Small intestine (tissue), 7 donors: ENCODE results near the gene COPS4. TPM values are rescaled to one million over a fixed set of nuclear protein-coding genes. Genes with fewer than 3 reads are reported as not detected.
"Not testable (repeated sequence)": the region's sequence is repeated elsewhere in the genome, so short reads cannot be mapped to it uniquely, and the experiment has no call there.

ENCODE experiments used
- DNase-seq, 2 donors: peaks; one replicate each; pipeline versions ENCODE4 v3.0.0 to v3.0.0-alpha.2; 2013
- FAIRE-seq: peaks from 2 replicates; lab custom pipeline; 2012; peaks lifted over from hg19 to GRCh38; lab: Jason Lieb, UNC
- H3K27ac ChIP-seq, 3 donors: one replicate each; pipeline ENCODE4 v1.5.1; 2013; ENCODE audit warnings: low read length in 2 of 3, mild to moderate bottlenecking in 2 of 3, control low read depth in 1 of 3, inconsistent platforms in 1 of 3, low read depth in 1 of 3, moderate library complexity in 1 of 3
- H3K27me3 ChIP-seq, 3 donors: one replicate each; pipeline ENCODE4 v1.6.1; 2013; ENCODE audit warnings: low read length in 3 of 3, inconsistent platforms in 1 of 3; ENCODE audit not compliant: control insufficient read depth in 3 of 3, insufficient read depth in 3 of 3
- H3K36me3 ChIP-seq, 3 donors: one replicate each; pipeline ENCODE4 v1.6.1; 2013; ENCODE audit warnings: low read length in 3 of 3, inconsistent platforms in 1 of 3, low read depth in 1 of 3, mild to moderate bottlenecking in 1 of 3, moderate library complexity in 1 of 3; ENCODE audit not compliant: control insufficient read depth in 3 of 3, insufficient read depth in 2 of 3
- H3K4me1 ChIP-seq, 3 donors: one replicate each; pipeline ENCODE4 v1.6.1; 2013; ENCODE audit warnings: low read length in 2 of 3, inconsistent platforms in 1 of 3, low read depth in 1 of 3, mild to moderate bottlenecking in 1 of 3, moderate library complexity in 1 of 3; ENCODE audit not compliant: control insufficient read depth in 3 of 3, insufficient read depth in 2 of 3
- H3K4me3 ChIP-seq, 3 donors: one replicate each; pipeline ENCODE4 v1.5.1; 2013; ENCODE audit warnings: low read length in 3 of 3, control low read depth in 1 of 3, inconsistent platforms in 1 of 3, low read depth in 1 of 3, mild to moderate bottlenecking in 1 of 3, moderate library complexity in 1 of 3
- H3K9me3 ChIP-seq, 2 donors: one replicate each; pipeline ENCODE4 v1.6.1; 2013; ENCODE audit warnings: low read depth in 1 of 2, low read length in 1 of 2; ENCODE audit not compliant: control insufficient read depth in 2 of 2, insufficient read depth in 1 of 2
- WGBS, 3 donors: extraction: QIAGEN DNeasy Blood & Tissue Kit; methylation state at CpG; one replicate each; pipeline ENCODE4 v1.1.7; 2013; 5-methylcytosine and 5-hydroxymethylcytosine counted together
- polyA plus RNA-seq, 4 donors: library from polyadenylated mRNA; stranded (reverse) in 3 of 4; unstranded in 1 of 4; fragments of 200-250 nt in 3 of 4; fragments of 120-200 nt in 1 of 4; gene quantifications; one replicate each; pipeline versions ENCODE4 v1.2.1 to v1.2.3, GENCODE V29; 2013
- donor health status: healthy with polysubstance abuse.
- donor health status: control.
- donor health status: control.
- donor health status: Bipolar disorder and iron deficiency.
- donor health status: healthy.

The COPS4 gene
- polyA plus RNA-seq, 4 donors, result 23.5 to 46.9 (median 31.4) TPM

DNA sequence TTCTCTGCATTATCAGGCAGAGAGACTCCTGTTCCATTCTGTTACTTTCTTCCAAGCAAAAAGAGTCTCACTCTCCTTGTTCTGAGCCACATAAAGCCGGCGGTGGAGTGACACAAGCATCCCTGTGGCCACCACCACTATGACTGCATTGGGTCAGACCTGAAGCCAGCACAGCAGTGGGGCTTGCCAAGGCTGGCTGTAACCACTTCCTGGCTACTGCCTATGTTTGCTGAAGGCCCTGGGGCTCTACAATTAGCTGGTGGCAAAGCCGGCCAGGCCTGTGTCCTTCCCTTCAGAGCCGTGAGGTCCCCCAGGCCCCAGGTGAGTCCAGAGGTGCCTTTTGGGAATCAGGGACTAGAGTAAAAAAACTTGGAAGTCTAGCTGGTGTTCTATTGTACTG lies 47.8 kb downstream of the COPS4 start:
- H3K36me3 ChIP-seq, result peaks cover 0 to 7% (median 2%) of the 10 kb centered on the region in 3 donors
- peaks cover 0 to 6% of the 10 kb centered on the region in 2 donors for H3K9me3 ChIP-seq
- WGBS, 3 donors, result 81 to 89% (median 87%) methylated on average over 4 of the region's 4 CpGs
- H3K4me1 ChIP-seq, result no peaks in the 10 kb centered on the region
- no peak overlapping the region for H3K4me3 ChIP-seq
- DNase-seq (no peak), FAIRE-seq (no peak)
- H3K27ac ChIP-seq, result no peak overlapping the region
- H3K27me3 ChIP-seq, result no peaks in the 10 kb centered on the region

- DNase-seq (peak in 1 of 2 donors; percentile 31), FAIRE-seq (no peak)
- H3K27ac ChIP-seq, result no peak overlapping the region
- H3K27me3 ChIP-seq, result no peaks in the 10 kb centered on the region
- peaks cover 0 to 7% (median 2%) of the 10 kb centered on the region in 3 donors for H3K36me3 ChIP-seq
- no peak overlapping the region for H3K4me3 ChIP-seq
- no peaks in the 10 kb centered on the region for H3K4me1 ChIP-seq
- 59 to 74% (median 59%) methylated on average over 10 to 11 of the region's 11 CpGs for WGBS, 3 donors
- peaks cover 0 to 6% of the 10 kb centered on the region in 2 donors for H3K9me3 ChIP-seq
Observed at GRCh38 chr4:83083925-83084475, 49.0 kb downstream of the COPS4 start.

DNA sequence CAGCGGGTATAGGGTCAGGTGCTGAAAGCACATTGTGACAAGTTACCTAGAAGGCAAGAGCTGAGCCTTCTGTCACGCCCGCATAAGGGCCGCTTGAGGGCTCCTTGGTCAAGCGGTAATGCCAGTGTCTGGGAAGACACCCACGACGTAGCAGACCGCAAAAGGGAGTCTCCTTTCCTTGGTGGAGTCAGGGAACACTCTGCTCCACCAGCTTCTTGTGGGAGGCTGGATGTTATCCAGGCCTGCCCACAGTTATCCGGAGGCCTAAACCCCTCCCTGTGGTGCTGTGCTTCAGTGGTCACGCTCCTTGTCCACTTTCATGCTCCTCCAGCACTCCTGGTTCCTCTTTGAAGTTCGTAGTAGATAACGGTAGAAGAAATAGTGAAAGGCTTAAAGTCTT lies 50.0 kb downstream of the COPS4 start:
- not testable (repeated sequence) for H3K36me3 ChIP-seq, H3K27ac ChIP-seq, H3K4me3 ChIP-seq, H3K4me1 ChIP-seq, DNase-seq, FAIRE-seq, H3K9me3 ChIP-seq, H3K27me3 ChIP-seq
- 91 to 95% (median 94%) methylated on average over 12 of the region's 12 CpGs for WGBS, 3 donors

GRCh38 chr4:83089410-83090157 lies 54.6 kb downstream of the COPS4 start:
- DNase-seq (no peak), FAIRE-seq (no peak)
- no peaks in the 10 kb centered on the region for H3K9me3 ChIP-seq
- peaks cover 6 to 16% (median 14%) of the 10 kb centered on the region in 3 donors for H3K36me3 ChIP-seq
- H3K4me1 ChIP-seq, result no peaks in the 10 kb centered on the region
- H3K4me3 ChIP-seq, result no peak overlapping the region
- 85 to 96% (median 88%) methylated on average over 2 of the region's 2 CpGs for WGBS, 3 donors
- no peaks in the 10 kb centered on the region for H3K27me3 ChIP-seq
- H3K27ac ChIP-seq, result no peak overlapping the region

DNA sequence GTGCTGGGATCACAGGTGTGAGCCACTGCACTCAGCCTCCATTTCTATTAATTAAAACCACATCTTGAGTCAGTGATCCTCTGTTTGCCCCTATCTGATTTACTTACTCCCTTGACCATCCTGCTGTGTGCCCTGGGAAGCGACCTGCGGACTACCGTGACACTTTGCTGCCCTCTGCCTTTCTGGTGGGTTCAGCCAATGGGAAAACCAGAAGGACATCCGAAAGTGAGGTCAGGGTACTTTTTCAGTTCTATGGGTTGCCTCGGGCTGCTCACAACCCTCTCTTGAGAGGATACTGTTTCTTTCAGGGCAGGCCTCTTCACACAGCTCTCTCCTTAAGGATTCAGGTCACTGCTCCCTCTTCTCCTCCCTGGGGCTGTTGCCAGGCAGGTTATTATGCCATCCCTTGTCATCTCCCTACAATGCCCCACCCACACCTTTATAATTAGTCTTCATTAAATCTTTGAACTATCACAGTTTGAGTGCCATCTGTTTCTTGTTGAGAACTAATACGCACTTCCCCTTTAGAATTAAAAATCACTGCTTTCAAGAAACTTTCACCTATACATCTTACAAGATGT lies 58.2 kb downstream of the COPS4 start:
- Histone ChIP-seq H3K9me3 (no peaks in the 10 kb centered on the region), H3K27ac (no peak overlapping the region), H3K4me1 (no peaks in the 10 kb centered on the region), H3K27me3 (no peaks in the 10 kb centered on the region), H3K4me3 (no peak overlapping the region), H3K36me3 (peaks cover 6 to 23% (median 18%) of the 10 kb centered on the region in 3 donors)
- FAIRE-seq, result no peak
- 75 to 89% (median 87%) methylated on average over 6 of the region's 6 CpGs for WGBS, 3 donors
- DNase-seq, result no peak

DNA sequence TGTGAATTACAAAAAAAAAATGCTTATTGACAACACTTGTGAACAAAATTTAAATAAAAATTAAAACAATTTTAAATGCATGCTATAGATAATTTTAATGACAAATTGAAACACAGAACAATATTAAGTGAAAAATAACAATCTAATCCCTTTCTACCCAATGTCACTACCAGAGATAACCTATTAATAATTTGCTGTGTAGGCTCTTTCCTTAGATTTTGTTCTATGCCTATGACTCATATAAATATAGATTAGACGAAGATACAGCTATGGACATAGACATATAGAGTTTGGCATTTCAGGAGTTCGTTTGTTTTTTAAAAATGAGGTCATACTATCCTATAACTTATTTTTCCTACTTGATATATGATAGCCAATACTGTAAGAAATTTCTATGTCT lies 61.4 kb downstream of the COPS4 start:
- FAIRE-seq, result no peak
- 58 to 84% (median 67%) methylated on average over 2 of the region's 2 CpGs for WGBS, 3 donors

GRCh38 chr4:83104991-83105390 lies 70.0 kb downstream of the COPS4 start:
- DNase-seq, result no peak
- no peaks in the 10 kb centered on the region for H3K27me3 ChIP-seq

More for the DNA sequence above, 61.4 kb downstream of the COPS4 start:
- Histone ChIP-seq H3K4me3 (no peak overlapping the region), H3K36me3 (peaks cover 4 to 28% (median 13%) of the 10 kb centered on the region in 3 donors), H3K27me3 (no peaks in the 10 kb centered on the region), H3K27ac (no peak overlapping the region), H3K4me1 (no peaks in the 10 kb centered on the region), H3K9me3 (no peaks in the 10 kb centered on the region)
- no peak for DNase-seq

GRCh38 chr4:83107631-83108030 lies 72.6 kb downstream of the COPS4 start:
- DNase-seq, result no peak
- no peaks in the 10 kb centered on the region for H3K9me3 ChIP-seq
- 82 to 92% (median 82%) methylated on average over 9 of the region's 9 CpGs for WGBS, 3 donors
- no peak for FAIRE-seq
- no peak overlapping the region for H3K4me3 ChIP-seq
- no peaks in the 10 kb centered on the region for H3K27me3 ChIP-seq
- H3K4me1 ChIP-seq, result peaks cover 0 to 13% (median 0%) of the 10 kb centered on the region in 3 donors
- H3K36me3 ChIP-seq, result peaks cover 3 to 29% (median 7%) of the 10 kb centered on the region in 3 donors
- H3K27ac ChIP-seq, result no peak overlapping the region

More at GRCh38 chr4:83104991-83105390, 70.0 kb downstream of the COPS4 start:
- WGBS, 3 donors, result 94 to 98% (median 96%) methylated on average over 7 of the region's 7 CpGs
- no peak for FAIRE-seq
- Histone ChIP-seq H3K9me3 (no peaks in the 10 kb centered on the region), H3K4me1 (no peaks in the 10 kb centered on the region), H3K4me3 (no peak overlapping the region), H3K36me3 (peaks cover 3 to 36% (median 7%) of the 10 kb centered on the region in 3 donors), H3K27ac (no peak overlapping the region)
